ENCODE results near the gene FXYD7. TPM values are rescaled to one million over a fixed set of nuclear protein-coding genes. Genes with fewer than 3 reads are reported as not detected.
A peak's percentile ranks its signal among the peaks of the same experiment; 100 is the strongest.

FXYD7 gene
- polyA plus RNA-seq, 3 donors: 0.16 TPM; not detected in 2

DNA sequence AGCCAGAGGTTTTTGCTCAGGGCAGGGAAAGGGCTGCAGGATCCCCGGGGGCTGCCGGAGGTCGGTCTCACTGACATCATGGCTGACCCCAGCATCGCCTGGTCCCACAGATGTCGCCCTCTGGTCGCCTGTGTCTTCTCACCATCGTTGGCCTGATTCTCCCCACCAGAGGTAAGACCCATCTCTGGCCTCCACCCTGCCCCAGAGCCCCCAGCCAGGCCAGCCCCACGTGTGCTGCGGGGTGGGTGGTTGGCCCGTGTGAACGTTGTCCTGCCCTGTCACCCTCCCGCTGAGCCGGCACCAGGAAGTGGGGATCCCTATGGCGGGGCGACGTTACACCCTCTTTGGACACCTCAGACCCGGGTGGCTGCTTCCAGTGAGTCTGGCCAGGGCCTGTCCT, 12.4 kb downstream of the FXYD7 start:
- WGBS (ENCODE audit: insufficient coverage): 0% methylated on average over 13 of the region's 17 CpGs
- H3K4me3 ChIP-seq (replicated peaks in 1 of 3; ENCODE audit: low read depth in 2 of 3, low read length in 3 of 3): peak overlapping the region; percentile 74 to 95 (median 89)
- H3K79me2 ChIP-seq (ENCODE audit: insufficient read depth, low read length): peaks cover 70% of the 10 kb centered on the region
- peaks cover 46 to 51% of the 10 kb centered on the region in 2 donors for H3K36me3 Mint-ChIP-seq
- TF ChIP-seq, protein P1, sequence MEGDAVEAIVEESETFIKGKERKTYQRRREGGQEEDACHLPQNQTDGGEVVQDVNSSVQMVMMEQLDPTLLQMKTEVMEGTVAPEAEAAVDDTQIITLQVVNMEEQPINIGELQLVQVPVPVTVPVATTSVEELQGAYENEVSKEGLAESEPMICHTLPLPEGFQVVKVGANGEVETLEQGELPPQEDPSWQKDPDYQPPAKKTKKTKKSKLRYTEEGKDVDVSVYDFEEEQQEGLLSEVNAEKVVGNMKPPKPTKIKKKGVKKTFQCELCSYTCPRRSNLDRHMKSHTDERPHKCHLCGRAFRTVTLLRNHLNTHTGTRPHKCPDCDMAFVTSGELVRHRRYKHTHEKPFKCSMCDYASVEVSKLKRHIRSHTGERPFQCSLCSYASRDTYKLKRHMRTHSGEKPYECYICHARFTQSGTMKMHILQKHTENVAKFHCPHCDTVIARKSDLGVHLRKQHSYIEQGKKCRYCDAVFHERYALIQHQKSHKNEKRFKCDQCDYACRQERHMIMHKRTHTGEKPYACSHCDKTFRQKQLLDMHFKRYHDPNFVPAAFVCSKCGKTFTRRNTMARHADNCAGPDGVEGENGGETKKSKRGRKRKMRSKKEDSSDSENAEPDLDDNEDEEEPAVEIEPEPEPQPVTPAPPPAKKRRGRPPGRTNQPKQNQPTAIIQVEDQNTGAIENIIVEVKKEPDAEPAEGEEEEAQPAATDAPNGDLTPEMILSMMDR (IDR thresholded peaks at IDR 0.05): no peak
- H2AFZ ChIP-seq (ENCODE audit: insufficient read depth, low read depth, low read length, poor library complexity, severe bottlenecking): peak overlapping the region; percentile 91
- H3K4me1 Mint-ChIP-seq: peaks cover 47% of the 10 kb centered on the region
- peaks cover 39 to 53% of the 10 kb centered on the region in 2 donors for H3K4me1 ChIP-seq (ENCODE audit: control insufficient read depth in 1 of 2, insufficient read depth in 2 of 2, low read length in 2 of 2)
- H3K4me3 Mint-ChIP-seq: peak overlapping the region; percentile 99 to 100
- intact Hi-C loops (cut with micrococcal nuclease): loop anchor here in 1 of 2 donors (2.0 kb wide), 1 partner anchor 55 kb away; no protein-coding TSS in a partner anchor
- H3K9me3 Mint-ChIP-seq: peaks cover 0 to 3% (median 0%) of the 10 kb centered on the region in 7 donors
- peak in 2 of 3 donors; percentile 38 to 51 for DNase-seq
- peaks cover 36 to 41% of the 10 kb centered on the region in 2 donors for H3K36me3 ChIP-seq (replicated peaks in 1 of 2; ENCODE audit: control insufficient read depth in 1 of 2, insufficient read depth in 2 of 2, low read length in 2 of 2)
- no peaks in the 10 kb centered on the region for H3K27me3 ChIP-seq (ENCODE audit: control insufficient read depth in 2 of 2, insufficient read depth in 2 of 2, low read length in 2 of 2)
- peak overlapping the region; percentile 96 for H3K4me2 ChIP-seq (replicated peaks; ENCODE audit: extremely low read depth, low read length, poor library complexity, severe bottlenecking)
- no peaks in the 10 kb centered on the region for H3K9me3 ChIP-seq (replicated peaks in 1 of 2; ENCODE audit: control insufficient read depth in 1 of 2, insufficient read depth in 1 of 2, low read length in 2 of 2)
- peak overlapping the region; percentile 83 for H3K9ac ChIP-seq (ENCODE audit: insufficient read depth, low read length, poor library complexity, severe bottlenecking)
- peaks cover 4 to 14% (median 5%) of the 10 kb centered on the region in 3 donors for H3K27me3 Mint-ChIP-seq (ENCODE audit: low read depth in 3 of 3)
- peak overlapping the region; percentile 76 to 88 for H3K27ac ChIP-seq (ENCODE audit: low read depth in 1 of 2, low read length in 2 of 2)
- peaks cover 45% of the 10 kb centered on the region for H4K20me1 ChIP-seq (ENCODE audit: insufficient read depth, low read length)
- peak overlapping the region; percentile 88 to 100 (median 98) for H3K27ac Mint-ChIP-seq

DNA sequence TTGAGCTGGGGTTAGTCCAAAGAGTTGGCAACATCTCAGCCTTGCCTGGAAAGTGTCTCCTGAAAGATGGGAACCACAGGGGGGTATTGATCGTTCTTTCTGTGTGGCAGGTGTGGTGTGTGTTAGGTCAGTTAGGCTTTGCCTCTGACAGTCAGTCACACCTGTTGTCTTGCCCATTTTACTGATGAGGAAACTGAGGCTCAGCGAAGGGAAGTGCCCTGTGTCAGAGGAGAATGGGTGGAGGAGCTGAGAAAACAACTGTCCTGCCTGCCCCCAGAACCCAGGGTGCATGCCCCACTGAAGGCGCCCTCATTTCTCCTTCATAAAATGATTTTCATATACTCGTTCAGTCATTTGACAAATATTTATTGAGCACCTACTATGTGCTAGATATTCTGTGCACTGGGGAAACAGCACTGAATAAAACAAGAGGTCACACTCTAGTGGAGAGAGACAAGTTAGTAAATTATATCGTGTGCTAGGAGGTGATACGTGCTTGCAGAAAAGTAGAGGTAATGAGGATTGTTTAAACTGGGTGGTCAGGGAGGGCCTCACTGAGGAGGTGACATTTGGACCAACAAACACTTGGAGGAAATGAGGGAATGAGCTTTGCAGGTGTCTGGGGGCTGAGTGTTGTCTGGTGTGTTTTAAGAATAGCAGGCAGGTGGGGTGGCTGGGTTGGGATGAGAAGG, 13.1 kb downstream of the FXYD7 start:
- Mint-ChIP-seq H3K4me1 (peaks cover 43% of the 10 kb centered on the region), H3K27me3 (ENCODE audit: low read depth in 3 of 3) (peaks cover under 1 to 14% (median 3%) of the 10 kb centered on the region in 3 donors), H3K27ac (peak overlapping the region; percentile 58 to 100 (median 98)), H3K9me3 (peaks cover 0 to 3% (median 1%) of the 10 kb centered on the region in 7 donors), H3K4me3 (peak overlapping the region; percentile 99 to 100), H3K36me3 (peaks cover 53 to 58% of the 10 kb centered on the region in 2 donors)
- TF ChIP-seq, protein P1 (IDR thresholded peaks at IDR 0.05): no peak
- Histone ChIP-seq H3K4me1 (ENCODE audit: control insufficient read depth in 1 of 2, insufficient read depth in 2 of 2, low read length in 2 of 2) (peaks cover 39 to 48% of the 10 kb centered on the region in 2 donors), H3K9ac (ENCODE audit: insufficient read depth, low read length, poor library complexity, severe bottlenecking) (peak overlapping the region; percentile 83), H3K9me3 (replicated peaks in 1 of 2; ENCODE audit: control insufficient read depth in 1 of 2, insufficient read depth in 1 of 2, low read length in 2 of 2) (peaks cover 0 to 2% of the 10 kb centered on the region in 2 donors), H3K27me3 (ENCODE audit: control insufficient read depth in 2 of 2, insufficient read depth in 2 of 2, low read length in 2 of 2) (no peaks in the 10 kb centered on the region), H2AFZ (ENCODE audit: insufficient read depth, low read depth, low read length, poor library complexity, severe bottlenecking) (peak overlapping the region; percentile 91), H3K36me3 (replicated peaks in 1 of 2; ENCODE audit: control insufficient read depth in 1 of 2, insufficient read depth in 2 of 2, low read length in 2 of 2) (peaks cover 43 to 48% of the 10 kb centered on the region in 2 donors), H3K27ac (ENCODE audit: low read depth in 1 of 2, low read length in 2 of 2) (peak overlapping the region in 1 of 2 donors; percentile 88), H3K79me2 (ENCODE audit: insufficient read depth, low read length) (peaks cover 76% of the 10 kb centered on the region), H3K4me3 (replicated peaks in 1 of 3; ENCODE audit: low read depth in 2 of 3, low read length in 3 of 3) (peak overlapping the region; percentile 74 to 95 (median 89)), H3K4me2 (replicated peaks; ENCODE audit: extremely low read depth, low read length, poor library complexity, severe bottlenecking) (peak overlapping the region; percentile 96), H4K20me1 (ENCODE audit: insufficient read depth, low read length) (peaks cover 45% of the 10 kb centered on the region)
- no peak for DNase-seq
- 90% methylated on average over 3 of the region's 6 CpGs for WGBS (ENCODE audit: insufficient coverage)
- intact Hi-C loops (cut with micrococcal nuclease): loop anchor here in 1 of 2 donors (2.0 kb wide), 1 partner anchor 55 kb away; no protein-coding TSS in a partner anchor

Data from CD14-positive monocyte (primary cell).